ENCODE data around the gene NSDHL. TPM values are rescaled to one million over a fixed set of nuclear protein-coding genes. Genes with fewer than 3 reads are reported as not detected.
A peak's percentile ranks its signal among the peaks of the same experiment; 100 is the strongest.

NSDHL gene
- total and polyA plus RNA-seq, 5 donors from 2014 or later, result 8.4 to 27.4 (median 16.6) TPM

DNA sequence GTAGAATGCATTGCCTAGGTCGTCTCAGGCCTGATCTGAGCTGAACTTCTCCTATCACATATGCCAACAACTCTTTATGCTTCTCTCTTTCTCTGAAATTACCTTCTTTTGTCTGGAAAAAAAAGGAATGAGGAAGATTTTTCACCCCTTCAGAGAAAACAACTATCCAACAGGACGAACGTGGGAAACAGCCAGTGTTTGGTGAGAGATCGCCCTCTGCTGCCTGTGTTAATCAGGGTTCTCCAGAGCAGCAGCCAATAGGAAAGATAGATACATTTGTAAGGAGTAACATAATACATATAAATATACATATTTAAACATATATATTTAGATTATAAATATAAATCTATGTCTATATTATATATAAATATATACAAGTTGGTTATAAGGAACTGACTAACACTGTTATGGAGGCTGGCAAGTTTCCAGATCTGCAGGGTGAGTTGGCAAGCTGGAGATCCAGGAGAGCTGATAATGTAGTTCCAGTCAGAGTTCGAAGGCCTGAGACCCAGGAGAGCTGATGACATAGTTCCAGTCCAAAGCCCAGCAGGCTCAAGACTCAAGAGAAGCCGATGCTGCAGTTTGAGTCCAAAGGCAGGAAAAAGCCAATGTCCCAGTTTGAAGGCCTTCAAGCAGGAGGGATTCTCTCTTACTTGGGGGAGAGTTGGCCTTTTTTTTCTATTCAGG, 13.6 kb upstream of the NSDHL start:
- H3K27ac ChIP-seq (ENCODE audit: insufficient read depth, low read length, poor library complexity, severe bottlenecking), result no peak overlapping the region
- H3K27ac Mint-ChIP-seq, result no peak overlapping the region
- H3K4me3 ChIP-seq (ENCODE audit: low read depth, low read length), result no peak overlapping the region
- H3K4me1 Mint-ChIP-seq, result peaks cover 0 to 2% (median 0%) of the 10 kb centered on the region in 4 donors
- no peaks in the 10 kb centered on the region for H3K27me3 ChIP-seq (ENCODE audit: control insufficient read depth, insufficient read depth, low read length)
- H3K9me3 ChIP-seq (ENCODE audit: control insufficient read depth in 2 of 2, low read length in 2 of 2), result no peaks in the 10 kb centered on the region
- H3K4me1 ChIP-seq (ENCODE audit: control insufficient read depth, insufficient read depth, low read length, poor library complexity, severe bottlenecking), result no peaks in the 10 kb centered on the region
- ATAC-seq (ENCODE audit: low read depth in 2 of 2) (no peak), DNase-seq (peak in 1 of 3 donors; percentile 7)
- no peaks in the 10 kb centered on the region for H3K36me3 Mint-ChIP-seq
- peaks cover 0 to 2% (median 0%) of the 10 kb centered on the region in 7 donors for H3K9me3 Mint-ChIP-seq
- H3K4me3 Mint-ChIP-seq, result no peak overlapping the region
- H3K27me3 Mint-ChIP-seq, result peaks cover 6% of the 10 kb centered on the region
- no peaks in the 10 kb centered on the region for H3K36me3 ChIP-seq (ENCODE audit: control insufficient read depth, insufficient read depth, low read length)

DNA sequence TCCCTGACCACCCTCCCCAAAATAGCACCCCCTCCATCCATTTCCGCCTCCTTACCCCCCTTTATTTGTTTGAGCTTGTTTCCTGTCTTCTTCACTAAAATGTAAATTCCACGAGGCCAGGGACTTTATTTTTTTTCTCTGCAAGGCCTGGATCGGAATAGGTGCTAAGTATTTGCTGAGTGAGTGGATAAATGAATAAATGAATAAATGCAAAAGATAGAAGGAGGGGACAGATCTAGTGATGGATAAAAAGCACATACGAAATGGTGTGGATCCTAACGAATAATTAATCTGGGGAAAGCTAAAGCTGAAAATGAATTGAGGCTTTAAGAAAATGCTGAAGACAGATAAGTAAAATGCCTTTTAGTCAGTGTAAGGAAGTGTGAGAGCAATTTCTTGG, 12.5 kb upstream of the NSDHL start:
- H3K36me3 ChIP-seq (ENCODE audit: control insufficient read depth, insufficient read depth, low read length), result no peaks in the 10 kb centered on the region
- Mint-ChIP-seq H3K27me3 (peaks cover 6% of the 10 kb centered on the region), H3K4me1 (peaks cover 0 to 2% (median 0%) of the 10 kb centered on the region in 4 donors), H3K4me3 (no peak overlapping the region), H3K9me3 (peaks cover 0 to 2% (median 0%) of the 10 kb centered on the region in 7 donors), H3K36me3 (no peaks in the 10 kb centered on the region), H3K27ac (no peak overlapping the region)
- H3K4me1 ChIP-seq (ENCODE audit: control insufficient read depth, insufficient read depth, low read length, poor library complexity, severe bottlenecking), result no peaks in the 10 kb centered on the region
- no peak overlapping the region for H3K4me3 ChIP-seq (ENCODE audit: low read depth, low read length)
- ATAC-seq (ENCODE audit: low read depth in 2 of 2), result no peak
- no peaks in the 10 kb centered on the region for H3K9me3 ChIP-seq (ENCODE audit: control insufficient read depth in 2 of 2, low read length in 2 of 2)
- no peak for DNase-seq
- no peaks in the 10 kb centered on the region for H3K27me3 ChIP-seq (ENCODE audit: control insufficient read depth, insufficient read depth, low read length)
- H3K27ac ChIP-seq (ENCODE audit: insufficient read depth, low read length, poor library complexity, severe bottlenecking), result no peak overlapping the region

DNA sequence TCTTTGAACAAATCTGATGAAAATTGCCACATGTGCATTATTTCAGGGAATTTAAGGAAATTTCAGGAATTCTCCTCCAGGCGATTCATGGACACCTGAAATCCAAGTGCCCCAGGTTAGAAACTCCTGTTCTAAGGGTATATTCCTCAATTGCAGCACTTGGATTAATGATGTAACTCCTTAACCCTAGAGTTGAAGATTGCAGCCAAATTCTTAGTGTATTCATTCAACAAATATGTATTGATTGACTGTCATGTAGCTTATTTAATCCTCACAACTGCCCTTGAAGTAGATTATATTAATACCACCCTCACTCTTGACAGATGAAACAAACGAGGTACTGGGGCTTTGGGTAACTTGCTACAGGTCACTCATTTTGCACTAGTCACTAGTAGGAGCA, 11.6 kb upstream of the NSDHL start:
- no peak overlapping the region for H3K27ac Mint-ChIP-seq
- no peak overlapping the region for H3K27ac ChIP-seq (ENCODE audit: insufficient read depth, low read length, poor library complexity, severe bottlenecking)
- no peak overlapping the region for H3K4me3 ChIP-seq (ENCODE audit: low read depth, low read length)
- no peak overlapping the region for H3K4me3 Mint-ChIP-seq
- H3K9me3 Mint-ChIP-seq, result peaks cover 0 to 2% (median 0%) of the 10 kb centered on the region in 7 donors
- H3K36me3 ChIP-seq (ENCODE audit: control insufficient read depth, insufficient read depth, low read length), result no peaks in the 10 kb centered on the region
- H3K9me3 ChIP-seq (ENCODE audit: control insufficient read depth in 2 of 2, low read length in 2 of 2), result no peaks in the 10 kb centered on the region
- ATAC-seq (ENCODE audit: low read depth in 2 of 2), result no peak
- no peak for DNase-seq
- peaks cover 6% of the 10 kb centered on the region for H3K27me3 Mint-ChIP-seq
- H3K4me1 ChIP-seq (ENCODE audit: control insufficient read depth, insufficient read depth, low read length, poor library complexity, severe bottlenecking), result no peaks in the 10 kb centered on the region
- no peaks in the 10 kb centered on the region for H3K4me1 Mint-ChIP-seq
- H3K36me3 Mint-ChIP-seq, result no peaks in the 10 kb centered on the region
- H3K27me3 ChIP-seq (ENCODE audit: control insufficient read depth, insufficient read depth, low read length), result no peaks in the 10 kb centered on the region

DNA sequence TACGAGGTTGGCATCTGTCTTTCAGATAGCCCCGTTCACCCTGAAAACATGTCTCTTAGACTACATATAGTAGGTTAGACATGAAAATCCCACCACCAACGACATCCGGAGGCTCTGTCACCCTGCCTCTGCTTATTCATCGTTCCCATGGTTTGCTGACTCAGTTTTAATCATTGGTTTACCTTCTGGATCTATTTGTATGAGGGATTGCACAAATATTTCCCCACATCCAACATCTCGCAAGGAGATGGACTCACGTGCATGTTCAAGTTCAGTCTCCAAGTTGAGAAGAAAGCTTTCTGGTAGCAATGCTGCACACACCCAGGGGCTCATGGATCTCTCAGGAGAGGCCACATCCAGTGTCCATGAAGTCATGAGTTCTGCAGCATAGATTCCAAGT, 11.1 kb upstream of the NSDHL start:
- Mint-ChIP-seq H3K27ac (no peak overlapping the region), H3K4me1 (no peaks in the 10 kb centered on the region), H3K27me3 (peaks cover 6% of the 10 kb centered on the region), H3K9me3 (peaks cover 0 to 2% (median 0%) of the 10 kb centered on the region in 7 donors), H3K36me3 (no peaks in the 10 kb centered on the region), H3K4me3 (no peak overlapping the region)
- DNase-seq (no peak), ATAC-seq (ENCODE audit: low read depth in 2 of 2) (no peak)
- Histone ChIP-seq H3K36me3 (ENCODE audit: control insufficient read depth, insufficient read depth, low read length) (no peaks in the 10 kb centered on the region), H3K4me1 (ENCODE audit: control insufficient read depth, insufficient read depth, low read length, poor library complexity, severe bottlenecking) (no peaks in the 10 kb centered on the region), H3K27me3 (ENCODE audit: control insufficient read depth, insufficient read depth, low read length) (no peaks in the 10 kb centered on the region), H3K4me3 (ENCODE audit: low read depth, low read length) (no peak overlapping the region), H3K27ac (ENCODE audit: insufficient read depth, low read length, poor library complexity, severe bottlenecking) (no peak overlapping the region), H3K9me3 (ENCODE audit: control insufficient read depth in 2 of 2, low read length in 2 of 2) (no peaks in the 10 kb centered on the region)

DNA sequence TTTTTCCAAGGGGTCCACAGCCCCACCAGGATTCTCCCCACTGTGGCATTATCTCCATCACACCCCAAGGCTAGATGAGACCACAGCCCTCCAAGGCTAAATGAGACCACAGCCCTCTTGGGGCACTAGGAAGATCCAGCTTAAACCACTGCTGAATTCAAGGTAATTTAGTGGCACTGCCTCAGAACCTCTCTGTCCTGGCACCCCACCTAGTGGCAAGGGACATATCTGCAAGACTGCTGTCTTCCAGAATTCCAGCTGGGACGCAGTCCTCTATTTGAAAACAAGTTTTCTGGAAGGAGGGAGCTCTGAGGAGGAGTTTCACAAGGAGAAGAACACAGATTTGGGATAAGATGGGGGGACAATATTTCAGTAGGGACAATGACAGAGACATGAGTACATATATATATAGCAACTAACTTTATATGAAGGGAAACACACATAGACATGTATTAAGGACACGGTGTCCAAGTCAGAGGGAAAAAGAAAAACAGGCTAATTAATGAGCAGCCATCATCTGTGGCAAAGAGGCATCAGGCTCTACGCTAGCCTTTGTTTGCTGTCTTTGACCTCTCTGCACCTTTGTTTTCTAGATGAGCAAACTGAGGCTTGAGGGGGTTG, 9.6 kb upstream of the NSDHL start:
- H3K4me1 Mint-ChIP-seq, result no peaks in the 10 kb centered on the region
- peaks cover 0 to 2% (median 0%) of the 10 kb centered on the region in 7 donors for H3K9me3 Mint-ChIP-seq
- no peak overlapping the region for H3K4me3 Mint-ChIP-seq
- no peaks in the 10 kb centered on the region for H3K36me3 Mint-ChIP-seq
- Histone ChIP-seq H3K4me3 (ENCODE audit: low read depth, low read length) (no peak overlapping the region), H3K27ac (ENCODE audit: insufficient read depth, low read length, poor library complexity, severe bottlenecking) (no peak overlapping the region), H3K9me3 (ENCODE audit: control insufficient read depth in 2 of 2, low read length in 2 of 2) (no peaks in the 10 kb centered on the region), H3K4me1 (ENCODE audit: control insufficient read depth, insufficient read depth, low read length, poor library complexity, severe bottlenecking) (no peaks in the 10 kb centered on the region), H3K27me3 (ENCODE audit: control insufficient read depth, insufficient read depth, low read length) (no peaks in the 10 kb centered on the region), H3K36me3 (ENCODE audit: control insufficient read depth, insufficient read depth, low read length) (no peaks in the 10 kb centered on the region)
- H3K27ac Mint-ChIP-seq, result peak overlapping the region in 1 of 3 donors; percentile 76
- DNase-seq (peak in 1 of 3 donors; percentile 15), ATAC-seq (ENCODE audit: low read depth in 2 of 2) (no peak)
- peaks cover 6% of the 10 kb centered on the region for H3K27me3 Mint-ChIP-seq

DNA sequence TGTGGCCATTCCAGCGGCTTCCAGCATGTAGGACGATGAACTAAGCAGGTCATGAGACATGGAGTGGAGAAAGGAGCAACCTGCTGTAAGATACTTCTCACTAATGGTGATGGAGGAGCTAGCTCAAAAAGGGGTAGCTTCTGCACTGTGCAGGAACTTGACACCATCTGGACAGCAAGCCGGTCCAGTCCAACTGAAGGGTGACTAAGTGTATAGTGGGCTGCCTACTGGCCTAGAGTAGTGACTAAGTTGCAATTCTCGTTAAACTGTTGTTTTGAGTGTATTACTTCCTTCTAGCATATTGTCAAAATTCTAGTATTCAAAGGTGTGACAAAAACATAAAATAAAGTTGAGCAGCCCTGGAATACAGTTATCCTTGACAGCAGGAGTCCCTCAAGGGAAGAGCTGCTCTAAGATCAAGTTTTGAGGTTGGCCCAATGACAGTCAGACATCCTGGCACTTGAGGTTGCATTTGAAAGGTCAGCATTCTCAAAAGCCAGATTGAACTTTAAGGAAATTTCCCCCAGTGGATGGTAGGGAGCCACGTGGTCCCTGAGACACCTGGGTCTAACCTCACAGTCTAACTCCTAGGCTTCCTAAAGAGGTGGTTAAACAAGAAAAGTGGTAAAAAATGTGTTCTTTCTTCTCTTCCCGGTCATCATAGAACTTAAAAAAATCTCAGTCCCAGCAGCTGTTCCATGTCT, 8.3 kb upstream of the NSDHL start:
- ATAC-seq (ENCODE audit: low read depth in 2 of 2) (no peak), DNase-seq (no peak)
- Histone ChIP-seq H3K4me1 (ENCODE audit: control insufficient read depth, insufficient read depth, low read length, poor library complexity, severe bottlenecking) (no peaks in the 10 kb centered on the region), H3K9me3 (ENCODE audit: control insufficient read depth in 2 of 2, low read length in 2 of 2) (no peaks in the 10 kb centered on the region), H3K4me3 (ENCODE audit: low read depth, low read length) (no peak overlapping the region), H3K27me3 (ENCODE audit: control insufficient read depth, insufficient read depth, low read length) (no peaks in the 10 kb centered on the region), H3K36me3 (ENCODE audit: control insufficient read depth, insufficient read depth, low read length) (no peaks in the 10 kb centered on the region), H3K27ac (ENCODE audit: insufficient read depth, low read length, poor library complexity, severe bottlenecking) (no peak overlapping the region)
- Mint-ChIP-seq H3K36me3 (no peaks in the 10 kb centered on the region), H3K4me3 (no peak overlapping the region), H3K27me3 (peaks cover 6% of the 10 kb centered on the region), H3K4me1 (no peaks in the 10 kb centered on the region), H3K9me3 (peaks cover 0 to 2% (median 0%) of the 10 kb centered on the region in 7 donors), H3K27ac (no peak overlapping the region)

DNA sequence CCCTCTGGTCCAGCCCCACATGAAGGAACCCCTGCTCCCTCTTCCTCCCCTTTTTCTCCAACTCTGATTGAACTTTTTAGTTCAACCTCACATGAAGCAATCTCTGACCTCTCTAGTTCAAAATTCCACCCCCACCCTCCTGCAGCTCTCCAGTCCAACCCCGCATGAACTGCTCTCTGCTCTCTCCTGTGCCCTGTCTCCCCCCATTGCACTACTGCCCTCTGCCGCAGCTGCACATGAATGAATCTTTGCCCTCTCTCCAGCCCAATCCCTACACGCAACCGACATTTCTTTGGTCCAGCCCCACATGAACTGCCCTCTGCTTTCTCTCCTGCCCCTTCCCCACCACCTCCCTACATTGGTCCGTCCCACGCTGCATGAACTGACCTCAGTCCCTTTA, 7.2 kb upstream of the NSDHL start:
- Histone ChIP-seq H3K27me3 (ENCODE audit: control insufficient read depth, insufficient read depth, low read length) (no peaks in the 10 kb centered on the region), H3K36me3 (ENCODE audit: control insufficient read depth, insufficient read depth, low read length) (no peaks in the 10 kb centered on the region), H3K4me1 (ENCODE audit: control insufficient read depth, insufficient read depth, low read length, poor library complexity, severe bottlenecking) (no peaks in the 10 kb centered on the region), H3K9me3 (ENCODE audit: control insufficient read depth in 2 of 2, low read length in 2 of 2) (no peaks in the 10 kb centered on the region), H3K4me3 (ENCODE audit: low read depth, low read length) (no peak overlapping the region), H3K27ac (ENCODE audit: insufficient read depth, low read length, poor library complexity, severe bottlenecking) (no peak overlapping the region)
- ATAC-seq (ENCODE audit: low read depth in 2 of 2), result no peak
- Mint-ChIP-seq H3K4me1 (no peaks in the 10 kb centered on the region), H3K36me3 (no peaks in the 10 kb centered on the region), H3K27ac (no peak overlapping the region), H3K4me3 (no peak overlapping the region), H3K9me3 (no peaks in the 10 kb centered on the region), H3K27me3 (peaks cover 6% of the 10 kb centered on the region)
- no peak for DNase-seq
